B cell (primary cell): ENCODE measurements around the gene MPL. TPM values are rescaled to one million over a fixed set of nuclear protein-coding genes. Genes with fewer than 3 reads are reported as not detected.

Experiments used
- ATAC-seq: fragments of 200-7000 bp; cut with Tn5 transposase; one replicate; pipeline ENCODE4 v1.10.0; 2021; ENCODE audit warnings: low read depth, mild to moderate bottlenecking, moderate number of reproducible peaks, moderate library complexity
- CTCF ChIA-PET: fragments of 350-600 bp; sonication (Branson Sonifier 250); formaldehyde crosslinking; loops from one replicate; lab custom pipeline; 2021; ENCODE audit warnings: antibody characterized with exemption, inconsistent platforms; lab: Charles Lee
- POLR2A ChIA-PET: fragments of 350-600 bp; sonication (Branson Sonifier 250); formaldehyde crosslinking; loops from one replicate; lab custom pipeline; 2021; ENCODE audit warnings: antibody characterized with exemption; lab: Charles Lee
- DNase-seq: peaks from one replicate; pipeline ENCODE4 v3.0.0; 2013
- H2AFZ ChIP-seq: 2 replicates; pipeline ENCODE4 v1.6.1; 2012; ENCODE audit warnings: mild to moderate bottlenecking, low read depth, low read length; ENCODE audit not compliant: insufficient read depth, poor library complexity, severe bottlenecking
- H3K27ac ChIP-seq, 2 donors: 1 replicate in 1 of 2; 2 replicates in 1 of 2; pipeline ENCODE4 v1.5.1; 2012 to 2013; ENCODE audit warnings: low read length in 2 of 2, mild to moderate bottlenecking in 2 of 2, moderate library complexity in 1 of 2
- H3K27me3 ChIP-seq, 4 experiments: fragments of 200-600 bp in 1 of 4; sonication (generic) in 1 of 4; replicated peaks in 1 of 4; 1 replicate in 2 of 4; 2 replicates in 2 of 4; pipeline versions ENCODE4 v1.6.1 to v1.7.0; 2013 to 2016; ENCODE audit warnings: low read length in 3 of 4, mild to moderate bottlenecking in 2 of 4, mixed read lengths in 1 of 4, moderate library complexity in 1 of 4; ENCODE audit not compliant: insufficient read depth in 4 of 4, control insufficient read depth in 3 of 4; ENCODE audit errors: control extremely low read depth in 1 of 4
- H3K36me3 ChIP-seq, 2 experiments: replicated peaks in 1 of 2; 1 replicate in 1 of 2; 2 replicates in 1 of 2; pipeline versions ENCODE4 v1.6.1 to v1.7.1; 2013; ENCODE audit warnings: low read length in 1 of 2; ENCODE audit not compliant: insufficient read depth in 2 of 2, control insufficient read depth in 1 of 2; ENCODE audit errors: control extremely low read depth in 1 of 2, extremely low read depth in 1 of 2
- H3K4me1 ChIP-seq, 2 donors: fragments of 200-600 bp in 1 of 2; sonication (generic) in 1 of 2; 1 replicate in 1 of 2; 2 replicates in 1 of 2; pipeline versions ENCODE4 v1.5.1 to v1.6.1; 2013 to 2017; ENCODE audit warnings: low read length in 2 of 2; ENCODE audit not compliant: control insufficient read depth in 2 of 2, insufficient read depth in 2 of 2
- H3K4me2 ChIP-seq: replicated peaks from 2 replicates; pipeline ENCODE3; 2012; ENCODE audit warnings: mild to moderate bottlenecking, low read depth, low read length; ENCODE audit not compliant: poor library complexity, severe bottlenecking
- H3K4me3 ChIP-seq, 5 experiments: fragments of 200-600 bp in 1 of 5; sonication (generic) in 1 of 5; 1 replicate in 3 of 5; 2 replicates in 2 of 5; pipeline versions ENCODE4 v1.5.1 to v1.7.0; 2011 to 2016; ENCODE audit warnings: low read length in 4 of 5, mild to moderate bottlenecking in 4 of 5, low read depth in 2 of 5, control low read depth in 1 of 5, moderate library complexity in 1 of 5; ENCODE audit not compliant: insufficient read depth in 1 of 5; ENCODE audit errors: control extremely low read depth in 1 of 5, extremely low read depth in 1 of 5
- H3K79me2 ChIP-seq: fragments of 200-600 bp; sonication (generic); one replicate; pipeline ENCODE4 v1.6.0; 2016; ENCODE audit warnings: low read length; ENCODE audit not compliant: control insufficient read depth, insufficient read depth
- H3K9ac ChIP-seq: fragments of 200-600 bp; sonication (generic); 2 replicates; pipeline ENCODE4 v1.6.1; 2017; ENCODE audit warnings: mild to moderate bottlenecking, low read length, moderate library complexity
- H3K9me3 ChIP-seq, 3 donors: one replicate each; pipeline versions ENCODE4 v1.6.1 to v1.7.1; 2013; ENCODE audit warnings: low read length in 2 of 3; ENCODE audit not compliant: control insufficient read depth in 2 of 3, insufficient read depth in 1 of 3; ENCODE audit errors: control extremely low read depth in 1 of 3
- H4K20me1 ChIP-seq: 2 replicates; pipeline ENCODE4 v1.6.0; 2012; ENCODE audit warnings: mild to moderate bottlenecking, low read length; ENCODE audit not compliant: insufficient read depth, control insufficient read depth, poor library complexity, severe bottlenecking
- H3K27ac Mint-ChIP-seq: one replicate; pipeline ENCODE4 v1.8.0; 2021; ENCODE audit warnings: mixed read lengths
- H3K27me3 Mint-ChIP-seq: one replicate; pipeline ENCODE4 v1.8.0; 2021; ENCODE audit warnings: mixed read lengths
- H3K4me1 Mint-ChIP-seq: one replicate; pipeline ENCODE4 v1.8.0; 2021; ENCODE audit warnings: mixed read lengths
- H3K4me3 Mint-ChIP-seq: one replicate; pipeline ENCODE4 v1.8.0; 2021; ENCODE audit warnings: mixed read lengths
- H3K9me3 Mint-ChIP-seq: one replicate; pipeline ENCODE4 v1.8.0; 2022; ENCODE audit warnings: mixed read lengths; ENCODE audit not compliant: insufficient read depth
- CTCF ChIP-seq: fragments of 200-600 bp; IDR thresholded peaks from one replicate; pipeline ENCODE4 v1.8.0; 2022; ENCODE audit warnings: antibody characterized with exemption, mild to moderate bottlenecking
- EZH2 ChIP-seq: IDR thresholded peaks from 2 replicates; pipeline ENCODE4 v1.6.1; 2012; ENCODE audit warnings: borderline replicate concordance, low read depth, mild to moderate bottlenecking, moderate library complexity, low read length; ENCODE audit not compliant: insufficient read depth, poor library complexity, severe bottlenecking
- WGBS: methylation state at CpG from one replicate; pipeline ENCODE4 v1.1.5; 2013; ENCODE audit warnings: missing lambda C conversion rate; ENCODE audit not compliant: insufficient coverage; 5-methylcytosine and 5-hydroxymethylcytosine counted together
- intact Hi-C: fragments of 100-400 bp; cut with micrococcal nuclease; formaldehyde crosslinking; loops from one replicate; pipeline ENCODE4 v1.10.0; 2022
- polyA plus RNA-seq: library from polyadenylated mRNA; depleted of rRNA; stranded (reverse); fragments of >200 nt; gene quantifications from 2 replicates; pipeline ENCODE4 v1.2.3, GENCODE V29; 2012
- total RNA-seq, 2 donors: library from RNA; stranded (reverse); fragments of 120-200 nt in 1 of 2; gene quantifications; 1 replicate in 1 of 2; 2 replicates in 1 of 2; pipeline versions ENCODE4 v1.2.3 to v1.2.4, GENCODE V29; 2013 to 2022

The MPL gene
- total and polyA plus RNA-seq, 2 donors (not counting 1 experiment from before 2014, with no cell fraction given) = not detected

- no peak overlapping the region for H3K27ac Mint-ChIP-seq
- no peaks in the 10 kb centered on the region for H3K9me3 ChIP-seq
Measured at GRCh38 chr1:43344267-43344850, 6.7 kb downstream of the MPL start.

GRCh38 chr1:43345120-43345519 lies 7.5 kb downstream of the MPL start:
- ChIA-PET CTCF (no interaction called here), POLR2A (no interaction called here)
- Histone ChIP-seq H3K4me2 (no peak overlapping the region), H3K4me3 (no peak overlapping the region), H3K79me2 (no peaks in the 10 kb centered on the region), H3K27ac (no peak overlapping the region), H2AFZ (no peak overlapping the region), H3K4me1 (peaks cover 4 to 5% of the 10 kb centered on the region in 2 donors), H3K9me3 (no peaks in the 10 kb centered on the region), H3K27me3 (no peaks in the 10 kb centered on the region), H3K9ac (no peak overlapping the region), H3K36me3 (no peaks in the 10 kb centered on the region), H4K20me1 (no peaks in the 10 kb centered on the region)
- TF ChIP-seq CTCF = no peak
- no peak for TF ChIP-seq EZH2
- Mint-ChIP-seq H3K27ac (no peak overlapping the region), H3K27me3 (no peaks in the 10 kb centered on the region), H3K4me3 (no peak overlapping the region), H3K9me3 (no peaks in the 10 kb centered on the region), H3K4me1 (peaks cover 13% of the 10 kb centered on the region)
- intact Hi-C loops = no loop called here
- DNase-seq = no peak
- 84% methylated on average over 3 of the region's 3 CpGs for WGBS
- no peak for ATAC-seq

More at GRCh38 chr1:43344267-43344850, 6.7 kb downstream of the MPL start:
- ChIA-PET CTCF (no interaction called here), POLR2A (no interaction called here)
- Histone ChIP-seq H3K9ac (no peak overlapping the region), H3K4me2 (no peak overlapping the region), H3K27ac (no peak overlapping the region), H3K36me3 (no peaks in the 10 kb centered on the region), H2AFZ (no peak overlapping the region), H3K79me2 (no peaks in the 10 kb centered on the region), H3K27me3 (no peaks in the 10 kb centered on the region), H3K4me3 (no peak overlapping the region), H4K20me1 (no peaks in the 10 kb centered on the region), H3K4me1 (no peaks in the 10 kb centered on the region)
- no peaks in the 10 kb centered on the region for H3K9me3 Mint-ChIP-seq
- intact Hi-C loops = no loop called here
- 94% methylated on average over 4 of the region's 4 CpGs for WGBS
- DNase-seq (no peak), ATAC-seq (no peak)
- H3K4me1 Mint-ChIP-seq = peaks cover 6% of the 10 kb centered on the region
- H3K4me3 Mint-ChIP-seq = no peak overlapping the region
- no peak for TF ChIP-seq EZH2
- TF ChIP-seq CTCF = no peak
- no peaks in the 10 kb centered on the region for H3K27me3 Mint-ChIP-seq
